Stomach (tissue), 4 donors: ENCODE data around the gene UGGT2.

Experiments used
- CTCF ChIP-seq, 7 experiments: fragments of 450-650 bp in 4 of 7; fragments of 200-600 bp in 3 of 7; sonication (generic) in 3 of 7; IDR thresholded peaks; one replicate each; pipeline ENCODE4 v1.5.1; 2016 to 2019; ENCODE audit warnings: antibody characterized with exemption in 7 of 7, control low read depth in 2 of 7, mild to moderate bottlenecking in 1 of 7
- EP300 ChIP-seq: sonication (generic); formaldehyde crosslinking; IDR thresholded peaks from one replicate; pipeline ENCODE4 v1.6.1; 2017; ENCODE audit warnings: antibody characterized with exemption
- POLR2A ChIP-seq, 4 donors: fragments of 450-650 bp; IDR thresholded peaks; one replicate each; pipeline ENCODE4 v1.6.1; 2016; ENCODE audit warnings: antibody characterized with exemption in 4 of 4, control low read depth in 2 of 4, mild to moderate bottlenecking in 1 of 4, moderate library complexity in 1 of 4
- POLR2AphosphoS5 ChIP-seq, 3 donors: sonication (generic); formaldehyde crosslinking; IDR thresholded peaks; one replicate each; pipeline ENCODE4 v1.6.1; 2016; ENCODE audit warnings: antibody characterized with exemption in 3 of 3

DNA sequence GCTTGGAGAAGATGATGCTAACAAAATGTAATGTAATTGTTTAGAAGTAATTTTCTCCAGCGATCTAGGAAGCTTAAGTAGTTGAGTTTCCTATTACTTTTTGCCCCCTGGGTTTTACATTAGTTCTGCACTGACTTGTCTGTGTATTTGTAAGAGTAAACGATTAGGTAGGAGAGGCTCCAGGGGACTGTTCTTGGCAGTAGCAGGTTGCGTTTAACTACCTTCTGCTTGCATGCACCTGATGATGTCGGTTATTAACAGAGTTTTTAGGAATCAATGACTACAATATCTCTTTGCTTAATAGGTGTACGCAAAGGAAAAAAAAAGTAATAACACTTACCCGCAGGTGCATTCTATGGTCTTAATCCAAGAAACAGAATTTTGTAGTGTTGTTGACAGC lies 18.3 kb upstream of the UGGT2 start:
- TF ChIP-seq CTCF (IDR thresholded peaks at IDR 0.05) (no peak), EP300 (no peak), POLR2A (IDR thresholded peaks at IDR 0.05) (no peak), POLR2AphosphoS5 (IDR thresholded peaks at IDR 0.05) (no peak)
